Umbilical cord (tissue), 2 donors: ENCODE results near the gene ANKMY1. TPM values are rescaled to one million over a fixed set of nuclear protein-coding genes. Genes with fewer than 3 reads are reported as not detected.
"Not testable (repeated sequence)": the region's sequence is repeated elsewhere in the genome, so short reads cannot be mapped to it uniquely, and the experiment has no call there.

Experiments used
- DNase-seq: peaks from one replicate; pipeline ENCODE4 v3.0.0-alpha.2; 2015; ENCODE audit warnings: low spot score
- total RNA-seq: library from RNA; depleted of rRNA; stranded (reverse); fragments of >200 nt; gene quantifications from one replicate; pipeline ENCODE4 v1.2.3, GENCODE V29; 2014; ENCODE audit warnings: low replicate concordance; ENCODE audit not compliant: insufficient read depth

The ANKMY1 gene
- total RNA-seq, 1 donor from 2014 or later: 14.2 TPM

GRCh38 chr2:240555541-240556250 is 2.1 kb downstream of the ANKMY1 start:
- no peak for DNase-seq

DNA sequence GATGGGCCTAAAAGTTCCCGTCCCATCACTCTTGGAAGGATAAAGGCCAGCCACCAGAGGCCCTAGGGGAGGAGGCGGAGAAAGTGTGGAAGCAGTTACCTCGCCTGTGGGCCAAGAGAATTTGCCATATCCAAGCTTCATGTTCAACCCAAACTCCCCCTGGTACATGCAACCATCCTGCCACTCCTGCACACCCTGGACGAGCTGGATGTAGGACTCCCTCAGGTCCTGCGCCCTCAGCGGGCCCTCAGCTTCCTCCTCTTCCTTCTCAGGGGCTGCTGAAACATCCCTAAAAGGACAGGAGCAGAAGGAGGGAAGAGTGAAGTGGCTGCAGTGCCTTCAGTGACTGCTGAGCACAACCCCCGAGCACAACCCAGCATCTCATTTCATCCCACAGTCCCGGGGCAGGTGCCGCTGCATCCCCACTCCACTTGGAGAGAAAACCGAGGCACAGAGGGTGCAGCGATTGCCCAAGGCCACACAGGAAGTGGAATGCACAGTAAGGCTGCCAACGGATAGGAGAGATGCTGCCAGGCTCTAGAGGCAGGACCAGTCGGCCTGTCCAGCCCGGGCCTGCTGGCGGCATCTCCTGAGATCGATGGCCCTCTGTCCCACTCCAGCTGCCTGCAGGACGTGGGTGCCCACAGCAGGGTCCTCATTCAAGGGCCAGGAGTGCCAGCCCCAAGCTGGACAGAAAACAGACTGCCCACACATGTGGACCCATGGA is 2.9 kb downstream of the ANKMY1 start:
- no peak for DNase-seq

- DNase-seq: no peak
Measured at GRCh38 chr2:240553956-240554480, 3.8 kb downstream of the ANKMY1 start.

- no peak for DNase-seq
Measured at GRCh38 chr2:240551811-240552210, 6.0 kb downstream of the ANKMY1 start.

- DNase-seq: no peak
Measured at GRCh38 chr2:240551288-240551687, 6.5 kb downstream of the ANKMY1 start.

GRCh38 chr2:240539906-240540305 is 17.9 kb downstream of the ANKMY1 start:
- DNase-seq: no peak

- DNase-seq: not testable (repeated sequence)
Measured at GRCh38 chr2:240539101-240539500, 18.7 kb downstream of the ANKMY1 start.

DNA sequence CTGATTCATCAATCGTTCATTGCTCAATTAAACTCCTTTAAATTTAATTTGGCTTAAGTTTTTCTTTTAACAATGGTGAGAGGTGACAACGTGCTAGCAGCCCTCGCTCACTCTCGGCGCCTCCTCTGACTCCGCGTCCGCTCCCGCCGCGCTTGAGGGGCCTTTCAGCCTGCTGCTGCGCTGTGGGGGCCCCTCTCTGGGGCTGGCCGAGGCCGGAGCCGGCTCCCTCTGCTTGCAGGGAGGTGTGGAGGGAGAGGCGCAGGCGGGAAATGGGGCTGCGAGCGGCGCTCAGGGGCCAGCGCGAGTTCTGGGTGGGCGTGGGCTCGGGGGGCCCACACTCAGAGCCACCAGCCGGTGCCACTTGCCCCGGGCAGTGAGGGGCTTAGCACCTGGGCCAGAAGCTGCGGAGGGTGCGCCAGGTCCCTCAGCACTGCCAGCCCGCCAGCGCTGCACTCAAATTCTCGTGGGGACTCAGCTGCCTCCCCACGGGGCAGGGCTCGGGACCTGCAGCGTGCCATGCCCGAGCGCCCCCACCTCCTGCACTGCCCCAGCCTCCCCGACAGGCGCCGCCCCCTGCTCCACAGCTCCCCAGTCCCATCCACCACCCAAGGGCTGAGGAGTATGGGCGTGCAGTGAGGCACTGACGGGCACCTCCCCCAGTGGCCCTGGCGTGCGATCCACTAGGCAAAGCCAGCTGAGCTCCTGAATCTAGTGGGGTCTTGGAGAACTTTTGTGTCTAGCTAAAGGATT is 19.6 kb downstream of the ANKMY1 start:
- no peak for DNase-seq

DNA sequence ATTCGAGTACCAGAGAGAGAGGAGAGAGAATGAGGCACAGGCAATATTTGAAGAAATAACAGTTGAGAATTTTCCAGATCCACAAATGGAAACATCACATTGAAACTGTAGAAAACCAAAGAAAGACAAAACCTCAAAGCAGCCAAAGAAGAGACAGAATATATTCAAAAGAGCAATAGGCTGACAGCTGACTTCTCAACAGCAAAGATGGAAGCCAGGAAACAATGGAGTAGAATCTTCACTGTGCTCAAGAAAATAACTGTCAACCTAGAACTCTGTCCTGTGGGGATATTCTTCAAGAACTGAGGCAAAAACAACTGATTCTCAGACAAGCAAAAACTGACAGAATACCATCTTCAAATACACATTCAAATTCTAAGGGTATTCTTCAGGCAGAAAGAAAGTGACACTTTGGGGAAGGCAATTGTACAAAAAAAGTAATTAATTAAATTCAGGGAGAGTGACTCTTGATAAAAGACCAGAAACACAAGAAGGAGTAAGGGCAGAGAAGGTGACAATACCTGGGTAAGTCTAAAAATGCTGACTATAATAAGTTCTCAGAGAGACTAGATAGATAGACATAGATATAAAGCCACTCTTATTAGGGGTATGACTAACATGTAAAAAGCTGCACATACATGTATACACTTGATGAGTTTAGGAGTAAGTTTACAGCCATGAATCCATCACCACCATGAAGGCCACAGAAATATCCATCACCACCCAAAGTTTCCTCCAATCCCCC is 25.6 kb downstream of the ANKMY1 start:
- no peak for DNase-seq

GRCh38 chr2:240531038-240531437 is 26.8 kb downstream of the ANKMY1 start:
- DNase-seq: no peak

- no peak for DNase-seq
Measured at GRCh38 chr2:240530181-240530580, 27.6 kb downstream of the ANKMY1 start.

- no peak for DNase-seq
Measured at GRCh38 chr2:240529344-240529999, 28.3 kb downstream of the ANKMY1 start.

DNA sequence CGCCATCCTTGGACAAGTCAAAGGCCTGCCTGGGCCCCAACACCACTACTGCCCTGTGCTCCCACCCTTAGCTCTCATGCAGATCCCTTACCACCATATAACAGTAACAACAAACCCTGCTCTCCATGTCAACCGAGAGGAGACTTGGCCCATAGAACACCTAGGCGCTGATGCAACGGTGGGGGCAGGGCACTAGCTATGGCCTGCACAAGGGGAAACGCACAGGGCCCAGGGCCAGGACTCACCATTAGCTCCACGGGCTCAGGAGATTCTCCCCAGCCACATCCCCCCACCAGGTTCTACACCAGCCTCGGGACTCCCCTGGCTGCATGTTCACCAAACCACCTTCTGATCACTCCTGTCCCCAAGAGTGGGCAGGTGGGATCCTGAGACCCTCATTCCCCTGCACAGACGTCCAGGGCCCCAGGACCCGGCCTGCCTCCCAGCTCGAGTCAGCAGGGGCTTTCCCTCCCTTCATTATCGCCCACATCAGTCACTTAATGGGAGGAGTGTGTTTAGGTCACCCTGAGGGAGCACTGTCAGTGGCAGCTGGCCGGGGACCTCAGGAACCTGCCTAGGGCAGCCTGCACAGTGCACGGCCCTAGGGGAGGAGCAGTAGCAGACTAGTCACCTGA is 29.3 kb downstream of the ANKMY1 start:
- no peak for DNase-seq

GRCh38 chr2:240527153-240527750 is 30.5 kb downstream of the ANKMY1 start:
- DNase-seq: no peak

- DNase-seq: no peak
Measured at GRCh38 chr2:240526521-240526920, 31.3 kb downstream of the ANKMY1 start.

- no peak for DNase-seq
Measured at GRCh38 chr2:240525802-240526201, 32.0 kb downstream of the ANKMY1 start.

DNA sequence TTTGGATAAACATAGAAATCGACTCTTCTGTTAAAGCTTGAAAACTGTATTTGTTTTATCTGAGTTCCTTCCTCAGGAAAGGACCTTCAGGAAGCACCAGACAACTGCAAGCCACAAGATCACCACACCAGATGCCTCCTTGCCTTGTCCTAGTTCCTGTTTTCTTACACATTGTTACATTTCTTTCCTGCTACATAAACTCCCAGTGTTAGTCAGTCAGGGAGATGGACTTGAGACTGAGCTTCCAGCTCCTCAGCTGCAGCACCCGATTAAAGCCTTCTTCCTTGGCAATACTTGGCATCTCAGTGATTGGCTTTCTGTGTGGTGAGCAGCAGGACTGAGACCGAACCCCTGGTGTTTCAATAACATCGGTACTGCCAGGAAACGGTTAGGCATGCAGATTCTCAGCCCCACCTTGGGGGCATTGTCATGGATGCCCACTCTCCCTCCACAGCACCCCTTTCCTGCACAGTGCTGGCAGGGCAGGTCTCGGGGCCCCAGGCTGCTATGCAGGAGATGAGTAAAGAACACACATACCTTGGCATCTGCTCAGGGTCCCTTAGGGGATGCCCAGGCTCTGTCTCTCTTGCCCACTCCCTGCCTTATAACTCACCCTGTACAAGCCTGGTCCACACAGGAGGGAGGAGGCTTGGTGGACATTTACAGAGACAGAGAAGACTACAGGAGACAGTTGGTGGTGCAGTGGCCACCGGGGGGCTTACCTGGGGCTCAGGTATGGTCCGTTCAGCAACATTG is 32.6 kb downstream of the ANKMY1 start:
- no peak for DNase-seq

DNA sequence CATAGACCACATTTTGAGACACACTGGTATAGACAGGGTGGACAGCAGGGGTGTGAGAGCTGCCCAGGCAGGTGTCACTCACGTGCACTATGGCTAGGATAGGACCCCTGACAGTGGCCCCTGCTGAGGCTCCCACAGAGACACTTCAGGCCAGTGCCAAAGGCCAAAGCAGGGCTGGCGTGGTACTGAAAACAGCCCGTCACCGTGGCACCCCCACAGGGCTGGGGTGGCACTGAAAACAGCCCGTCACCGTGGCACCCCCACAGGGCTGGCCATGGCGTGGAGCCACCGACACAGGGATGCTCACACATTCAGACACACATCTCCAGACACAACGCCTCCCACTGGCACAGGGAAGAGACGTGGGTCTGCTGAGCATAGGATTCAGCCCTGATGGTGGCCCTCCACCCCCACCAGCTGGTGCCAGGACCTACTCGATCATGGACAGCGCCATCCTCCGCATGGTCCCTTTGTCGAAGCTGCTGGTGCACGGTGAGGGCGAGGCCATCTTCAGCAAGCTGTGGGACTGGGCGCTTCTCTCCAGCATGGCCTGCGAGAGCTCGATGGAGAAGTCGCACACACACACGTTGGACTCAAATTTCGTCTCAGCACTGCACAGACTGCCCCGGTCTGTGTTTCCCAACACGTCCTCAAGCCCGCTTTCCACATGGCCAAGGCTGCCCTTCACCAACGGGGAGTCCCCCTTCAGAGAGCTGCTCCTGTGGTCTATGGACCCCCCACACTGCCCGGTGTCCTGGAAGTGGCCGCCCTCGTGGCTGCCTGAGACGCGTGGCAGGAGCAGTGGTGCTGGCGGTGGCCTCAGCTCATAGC is 34.1 kb downstream of the ANKMY1 start:
- DNase-seq: no peak
